Measurements from ENCODE around the gene AUTS2. TPM values are rescaled to one million over a fixed set of nuclear protein-coding genes. Genes with fewer than 3 reads are reported as not detected.

The AUTS2 gene
- total RNA-seq, 1 experiment from 2014 or later, result 38.5 TPM

GRCh38 chr7:70015353-70015752 is 417.1 kb downstream of the AUTS2 start:
- DNase-seq, result no peak
- Histone ChIP-seq H3K27ac (ENCODE audit: low read length) (no peak overlapping the region), H3K9me2 (replicated peaks; ENCODE audit: insufficient read depth, low read length) (no peaks in the 10 kb centered on the region), H3K27me3 (ENCODE audit: low read length) (no peaks in the 10 kb centered on the region), H3K9me3 (ENCODE audit: low read length) (no peaks in the 10 kb centered on the region), H3K79me2 (ENCODE audit: low read length) (no peaks in the 10 kb centered on the region), H4K20me1 (ENCODE audit: insufficient read depth, low read depth, low read length) (peaks cover 32% of the 10 kb centered on the region; the same call in 1 of the 2 replicates), H3K36me3 (ENCODE audit: insufficient read depth, low read length) (no peaks in the 10 kb centered on the region), H2AFZ (ENCODE audit: low read length) (no peak overlapping the region), H3K4me3 (ENCODE audit: low read length) (no peak overlapping the region), H3K4me1 (ENCODE audit: low read length) (peaks cover 4% of the 10 kb centered on the region; the same call in 1 of the 2 replicates), H3K9ac (ENCODE audit: low read length) (no peak overlapping the region), H3K4me2 (ENCODE audit: low read depth, low read length, poor library complexity, severe bottlenecking) (no peak overlapping the region)

GRCh38 chr7:70016044-70016770 is 417.9 kb downstream of the AUTS2 start:
- Histone ChIP-seq H4K20me1 (ENCODE audit: insufficient read depth, low read depth, low read length) (peaks cover 29% of the 10 kb centered on the region; the same call in 1 of the 2 replicates), H3K9me3 (ENCODE audit: low read length) (no peaks in the 10 kb centered on the region), H3K4me3 (ENCODE audit: low read length) (no peak overlapping the region), H3K27ac (ENCODE audit: low read length) (no peak overlapping the region), H3K9ac (ENCODE audit: low read length) (no peak overlapping the region), H3K36me3 (ENCODE audit: insufficient read depth, low read length) (no peaks in the 10 kb centered on the region), H3K27me3 (ENCODE audit: low read length) (no peaks in the 10 kb centered on the region), H3K4me2 (ENCODE audit: low read depth, low read length, poor library complexity, severe bottlenecking) (no peak overlapping the region), H3K9me2 (replicated peaks; ENCODE audit: insufficient read depth, low read length) (no peaks in the 10 kb centered on the region), H3K4me1 (ENCODE audit: low read length) (peaks cover 4% of the 10 kb centered on the region; the same call in 1 of the 2 replicates), H3K79me2 (ENCODE audit: low read length) (no peaks in the 10 kb centered on the region), H2AFZ (ENCODE audit: low read length) (no peak overlapping the region)
- DNase-seq, result no peak

DNA sequence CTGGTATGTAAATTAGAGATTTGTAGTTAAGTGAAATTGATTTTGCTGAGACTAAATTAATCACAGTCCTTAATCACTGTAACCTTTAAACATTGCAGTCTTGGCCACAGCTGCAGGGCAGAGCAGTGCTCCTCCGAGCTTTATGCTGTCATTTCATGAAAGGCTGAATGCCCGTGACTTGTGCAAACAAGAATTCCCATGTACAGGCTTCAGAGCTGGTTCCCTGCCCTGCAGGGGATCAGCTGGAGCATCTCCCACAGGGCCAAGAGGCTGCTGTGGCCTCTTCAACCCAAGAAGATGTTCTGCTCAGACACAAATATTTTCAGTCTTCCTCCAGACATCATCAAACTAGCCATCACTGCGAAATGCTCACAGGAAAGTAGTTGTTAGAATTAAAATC is 419.1 kb downstream of the AUTS2 start:
- Histone ChIP-seq H3K9me3 (ENCODE audit: low read length) (no peaks in the 10 kb centered on the region), H4K20me1 (ENCODE audit: insufficient read depth, low read depth, low read length) (peaks cover 33% of the 10 kb centered on the region), H3K27ac (ENCODE audit: low read length) (no peak overlapping the region), H3K9ac (ENCODE audit: low read length) (no peak overlapping the region), H2AFZ (ENCODE audit: low read length) (no peak overlapping the region), H3K4me3 (ENCODE audit: low read length) (no peak overlapping the region), H3K36me3 (ENCODE audit: insufficient read depth, low read length) (no peaks in the 10 kb centered on the region), H3K4me2 (ENCODE audit: low read depth, low read length, poor library complexity, severe bottlenecking) (no peak overlapping the region), H3K9me2 (replicated peaks; ENCODE audit: insufficient read depth, low read length) (no peaks in the 10 kb centered on the region), H3K4me1 (ENCODE audit: low read length) (peaks cover 4% of the 10 kb centered on the region; the same call in 1 of the 2 replicates), H3K79me2 (ENCODE audit: low read length) (no peaks in the 10 kb centered on the region), H3K27me3 (ENCODE audit: low read length) (no peaks in the 10 kb centered on the region)
- no peak for DNase-seq

- Histone ChIP-seq H2AFZ (ENCODE audit: low read length) (no peak overlapping the region), H3K27me3 (ENCODE audit: low read length) (no peaks in the 10 kb centered on the region), H3K4me2 (ENCODE audit: low read depth, low read length, poor library complexity, severe bottlenecking) (no peak overlapping the region), H3K4me3 (ENCODE audit: low read length) (no peak overlapping the region), H3K9me2 (replicated peaks; ENCODE audit: insufficient read depth, low read length) (no peaks in the 10 kb centered on the region), H4K20me1 (ENCODE audit: insufficient read depth, low read depth, low read length) (peaks cover 40% of the 10 kb centered on the region), H3K79me2 (ENCODE audit: low read length) (no peaks in the 10 kb centered on the region), H3K9me3 (ENCODE audit: low read length) (no peaks in the 10 kb centered on the region), H3K36me3 (ENCODE audit: insufficient read depth, low read length) (no peaks in the 10 kb centered on the region), H3K9ac (ENCODE audit: low read length) (no peak overlapping the region), H3K27ac (ENCODE audit: low read length) (no peak overlapping the region), H3K4me1 (ENCODE audit: low read length) (peaks cover 4% of the 10 kb centered on the region; the same call in 1 of the 2 replicates)
- DNase-seq, result no peak
These were observed 420.4 kb downstream of the AUTS2 start for GRCh38 chr7:70018700-70019099.

DNA sequence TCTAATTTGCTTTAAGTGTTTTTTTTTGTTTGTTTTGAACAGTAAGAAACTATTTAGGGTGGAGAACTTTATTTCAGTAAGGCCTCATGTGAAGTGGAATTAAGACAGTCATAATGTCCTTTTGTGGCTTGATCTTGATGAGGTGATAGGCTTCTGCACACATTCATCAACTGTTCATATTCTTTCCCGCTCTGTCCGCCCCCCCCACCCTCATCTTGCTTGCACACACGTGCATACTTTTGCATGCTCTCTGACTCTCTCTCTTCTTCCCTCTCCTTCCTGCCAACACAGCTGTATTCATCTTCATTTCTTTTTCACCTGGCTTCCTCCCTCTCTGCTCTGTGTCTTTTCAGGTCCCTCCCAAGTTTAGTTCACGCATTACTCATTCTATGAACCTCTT is 429.6 kb downstream of the AUTS2 start:
- Histone ChIP-seq H3K9me3 (ENCODE audit: low read length) (no peaks in the 10 kb centered on the region), H3K27ac (ENCODE audit: low read length) (no peak overlapping the region), H3K4me3 (ENCODE audit: low read length) (no peak overlapping the region), H3K79me2 (ENCODE audit: low read length) (no peaks in the 10 kb centered on the region), H3K4me2 (ENCODE audit: low read depth, low read length, poor library complexity, severe bottlenecking) (peak overlapping the region; percentile 21), H3K9ac (ENCODE audit: low read length) (no peak overlapping the region), H4K20me1 (ENCODE audit: insufficient read depth, low read depth, low read length) (peaks cover 26% of the 10 kb centered on the region; the same call in 1 of the 2 replicates), H2AFZ (ENCODE audit: low read length) (no peak overlapping the region), H3K4me1 (ENCODE audit: low read length) (peaks cover 17% of the 10 kb centered on the region), H3K36me3 (ENCODE audit: insufficient read depth, low read length) (no peaks in the 10 kb centered on the region), H3K27me3 (ENCODE audit: low read length) (0 out of 2 replicates have a peak, but pooled peaks cover 2% of the 10 kb centered on the region), H3K9me2 (replicated peaks; ENCODE audit: insufficient read depth, low read length) (no peaks in the 10 kb centered on the region)
- DNase-seq, result no peak

- DNase-seq, result no peak
- no peaks in the 10 kb centered on the region for H3K79me2 ChIP-seq (ENCODE audit: low read length)
- H3K36me3 ChIP-seq (ENCODE audit: insufficient read depth, low read length), result no peaks in the 10 kb centered on the region
- no peaks in the 10 kb centered on the region for H3K9me2 ChIP-seq (replicated peaks; ENCODE audit: insufficient read depth, low read length)
- peaks cover 21% of the 10 kb centered on the region for H3K4me1 ChIP-seq (ENCODE audit: low read length)
- no peak overlapping the region for H3K9ac ChIP-seq (ENCODE audit: low read length)
- H4K20me1 ChIP-seq (ENCODE audit: insufficient read depth, low read depth, low read length), result peaks cover 19% of the 10 kb centered on the region; the same call in 1 of the 2 replicates
- no peak overlapping the region for H3K27ac ChIP-seq (ENCODE audit: low read length)
- no peaks in the 10 kb centered on the region for H3K9me3 ChIP-seq (ENCODE audit: low read length)
- no peak overlapping the region for H2AFZ ChIP-seq (ENCODE audit: low read length)
- no peak overlapping the region for H3K4me2 ChIP-seq (ENCODE audit: low read depth, low read length, poor library complexity, severe bottlenecking)
- 0 out of 2 replicates have a peak, but pooled peaks cover 2% of the 10 kb centered on the region for H3K27me3 ChIP-seq (ENCODE audit: low read length)
- no peak overlapping the region for H3K4me3 ChIP-seq (ENCODE audit: low read length)
These were observed 430.3 kb downstream of the AUTS2 start for GRCh38 chr7:70028620-70029019.

DNA sequence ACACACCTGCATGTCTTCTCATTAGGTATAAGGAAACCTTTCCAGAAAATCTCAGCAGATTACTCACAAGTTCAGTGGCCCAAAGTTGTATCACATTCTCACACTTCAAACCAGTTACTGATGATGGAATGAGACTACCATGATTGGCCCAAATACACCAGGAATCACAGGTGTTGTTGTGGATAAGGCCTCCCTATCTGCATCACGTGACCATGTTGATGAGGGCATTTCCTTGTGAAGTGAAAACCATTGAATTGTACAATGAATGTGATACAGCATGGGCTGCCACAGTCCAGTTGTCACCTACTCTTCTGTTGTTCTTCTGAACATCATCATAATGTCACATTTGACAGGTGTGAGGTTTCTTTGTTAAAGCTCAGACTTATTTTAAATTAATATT is 431.7 kb downstream of the AUTS2 start:
- H3K9ac ChIP-seq (ENCODE audit: low read length), result no peak overlapping the region
- no peak for DNase-seq
- H3K79me2 ChIP-seq (ENCODE audit: low read length), result no peaks in the 10 kb centered on the region
- peaks cover 26% of the 10 kb centered on the region; the same call in 1 of the 2 replicates for H4K20me1 ChIP-seq (ENCODE audit: insufficient read depth, low read depth, low read length)
- H3K27ac ChIP-seq (ENCODE audit: low read length), result no peak overlapping the region
- H3K27me3 ChIP-seq (ENCODE audit: low read length), result 0 out of 2 replicates have a peak, but pooled peaks cover 2% of the 10 kb centered on the region
- no peaks in the 10 kb centered on the region for H3K36me3 ChIP-seq (ENCODE audit: insufficient read depth, low read length)
- no peak overlapping the region for H2AFZ ChIP-seq (ENCODE audit: low read length)
- no peak overlapping the region for H3K4me2 ChIP-seq (ENCODE audit: low read depth, low read length, poor library complexity, severe bottlenecking)
- H3K9me2 ChIP-seq (replicated peaks; ENCODE audit: insufficient read depth, low read length), result no peaks in the 10 kb centered on the region
- H3K4me3 ChIP-seq (ENCODE audit: low read length), result no peak overlapping the region
- H3K4me1 ChIP-seq (ENCODE audit: low read length), result peaks cover 21% of the 10 kb centered on the region
- no peaks in the 10 kb centered on the region for H3K9me3 ChIP-seq (ENCODE audit: low read length)

- no peak overlapping the region for H3K27ac ChIP-seq (ENCODE audit: low read length)
- H3K27me3 ChIP-seq (ENCODE audit: low read length), result 0 out of 2 replicates have a peak, but pooled peaks cover 2% of the 10 kb centered on the region
- H3K79me2 ChIP-seq (ENCODE audit: low read length), result no peaks in the 10 kb centered on the region
- peaks cover 33% of the 10 kb centered on the region; the same call in 1 of the 2 replicates for H4K20me1 ChIP-seq (ENCODE audit: insufficient read depth, low read depth, low read length)
- H3K9me3 ChIP-seq (ENCODE audit: low read length), result no peaks in the 10 kb centered on the region
- H3K4me3 ChIP-seq (ENCODE audit: low read length), result no peak overlapping the region
- H2AFZ ChIP-seq (ENCODE audit: low read length), result no peak overlapping the region
- no peak for DNase-seq
- H3K9ac ChIP-seq (ENCODE audit: low read length), result no peak overlapping the region
- no peaks in the 10 kb centered on the region for H3K9me2 ChIP-seq (replicated peaks; ENCODE audit: insufficient read depth, low read length)
- no peaks in the 10 kb centered on the region for H3K36me3 ChIP-seq (ENCODE audit: insufficient read depth, low read length)
- no peak overlapping the region for H3K4me2 ChIP-seq (ENCODE audit: low read depth, low read length, poor library complexity, severe bottlenecking)
- H3K4me1 ChIP-seq (ENCODE audit: low read length), result peaks cover 21% of the 10 kb centered on the region
These were observed 432.5 kb downstream of the AUTS2 start for GRCh38 chr7:70030745-70031144.

All from Karpas-422 (cell line).